Uterus (tissue), 4 donors: ENCODE data around the gene DNASE2B. TPM values are rescaled to one million over a fixed set of nuclear protein-coding genes. Genes with fewer than 3 reads are reported as not detected.

Source experiments
- DNase-seq, 2 donors: peaks; one replicate each; pipeline ENCODE4 v3.0.0-alpha.2; 2019 to 2020
- H3K27ac ChIP-seq, 2 donors: fragments of 200-600 bp; sonication (generic); 1 replicate in 1 of 2; 2 replicates in 1 of 2; pipeline ENCODE4 v1.5.1; 2016 to 2018
- H3K27me3 ChIP-seq, 2 donors: fragments of 200-600 bp; sonication (generic); one replicate each; pipeline ENCODE4 v1.5.1; 2018 to 2019; ENCODE audit warnings: control low read depth in 1 of 2
- H3K36me3 ChIP-seq, 2 donors: fragments of 200-600 bp; sonication (generic); one replicate each; pipeline ENCODE4 v1.5.1; 2019; ENCODE audit warnings: control low read depth in 1 of 2
- H3K4me1 ChIP-seq, 2 donors: fragments of 200-600 bp; sonication (generic); one replicate each; pipeline ENCODE4 v1.5.1; 2018 to 2019; ENCODE audit warnings: control low read depth in 1 of 2
- H3K4me3 ChIP-seq, 2 donors: fragments of 200-600 bp; sonication (generic); 1 replicate in 1 of 2; 2 replicates in 1 of 2; pipeline ENCODE4 v1.5.1; 2018 to 2019; ENCODE audit warnings: mild to moderate bottlenecking in 1 of 2
- H3K9me3 ChIP-seq, 2 donors: fragments of 200-600 bp; sonication (generic); one replicate each; pipeline ENCODE4 v1.5.1; 2019; ENCODE audit warnings: control low read depth in 1 of 2
- CTCF ChIP-seq, 4 experiments: fragments of 200-600 bp in 2 of 4; fragments of 450-650 bp in 2 of 4; sonication (generic) in 2 of 4; IDR thresholded peaks; one replicate each; pipeline ENCODE4 v1.5.1; 2016 to 2019; ENCODE audit warnings: antibody characterized with exemption in 4 of 4, mild to moderate bottlenecking in 2 of 4, moderate library complexity in 1 of 4
- POLR2A ChIP-seq, 2 donors: fragments of 450-650 bp; IDR thresholded peaks; one replicate each; pipeline ENCODE4 v1.6.1; 2016; ENCODE audit warnings: antibody characterized with exemption in 2 of 2, mild to moderate bottlenecking in 1 of 2, moderate library complexity in 1 of 2
- intact Hi-C: fragments of 100-400 bp; cut with DNase I; formaldehyde crosslinking; loops from one replicate; pipeline ENCODE4 v1.15.1; 2023; ENCODE audit warnings: low total_unique reads
- total RNA-seq, 4 donors: library from RNA; depleted of rRNA in 3 of 4; stranded (reverse); fragments of >200 nt in 3 of 4; gene quantifications; one replicate each; pipeline versions ENCODE4 v1.1.0 to v1.2.4, GENCODE V29; 2014 to 2023
- donor health status: DM: yes; HTN: yes; CAD: no.

The DNASE2B gene
- total RNA-seq, 4 donors from 2014 or later: not detected

GRCh38 chr1:84352298-84353106, 45.8 kb upstream of the DNASE2B start:
- Histone ChIP-seq H3K27me3 (no peaks in the 10 kb centered on the region), H3K9me3 (no peaks in the 10 kb centered on the region), H3K4me1 (no peaks in the 10 kb centered on the region), H3K27ac (peak overlapping the region; percentile 30 to 54), H3K4me3 (no peak overlapping the region), H3K36me3 (no peaks in the 10 kb centered on the region)
- TF ChIP-seq CTCF (IDR thresholded peaks at IDR 0.05): no peak
- no peak for TF ChIP-seq POLR2A (IDR thresholded peaks at IDR 0.05)
- intact Hi-C loops: no loop called here
- DNase-seq: no peak

GRCh38 chr1:84353695-84354094, 44.6 kb upstream of the DNASE2B start:
- Histone ChIP-seq H3K9me3 (no peaks in the 10 kb centered on the region), H3K4me3 (no peak overlapping the region), H3K27ac (peak overlapping the region; percentile 30 to 54), H3K27me3 (no peaks in the 10 kb centered on the region), H3K4me1 (no peaks in the 10 kb centered on the region), H3K36me3 (no peaks in the 10 kb centered on the region)
- TF ChIP-seq CTCF (IDR thresholded peaks at IDR 0.05) (no peak), POLR2A (IDR thresholded peaks at IDR 0.05) (no peak)
- DNase-seq: peak; percentile 34 to 44
- intact Hi-C loops: no loop called here

GRCh38 chr1:84355556-84355955, 42.7 kb upstream of the DNASE2B start:
- no peaks in the 10 kb centered on the region for H3K4me1 ChIP-seq
- intact Hi-C loops: no loop called here

GRCh38 chr1:84356881-84357280, 41.4 kb upstream of the DNASE2B start:
- Histone ChIP-seq H3K4me1 (no peaks in the 10 kb centered on the region), H3K36me3 (no peaks in the 10 kb centered on the region), H3K27ac (no peak overlapping the region), H3K4me3 (no peak overlapping the region), H3K27me3 (no peaks in the 10 kb centered on the region), H3K9me3 (no peaks in the 10 kb centered on the region)
- DNase-seq: no peak
- intact Hi-C loops: no loop called here
- TF ChIP-seq CTCF (IDR thresholded peaks at IDR 0.05): no peak

More at GRCh38 chr1:84355556-84355955, 42.7 kb upstream of the DNASE2B start:
- no peak overlapping the region for H3K4me3 ChIP-seq
- no peaks in the 10 kb centered on the region for H3K9me3 ChIP-seq
- DNase-seq: no peak
- H3K27me3 ChIP-seq: no peaks in the 10 kb centered on the region
- TF ChIP-seq CTCF (IDR thresholded peaks at IDR 0.05) (no peak), POLR2A (IDR thresholded peaks at IDR 0.05) (no peak)
- H3K27ac ChIP-seq: no peak overlapping the region
- no peaks in the 10 kb centered on the region for H3K36me3 ChIP-seq

- no peak for DNase-seq
- H3K4me1 ChIP-seq: no peaks in the 10 kb centered on the region
- no peak overlapping the region for H3K4me3 ChIP-seq
- H3K27ac ChIP-seq: no peak overlapping the region
- no peaks in the 10 kb centered on the region for H3K36me3 ChIP-seq
- intact Hi-C loops: no loop called here
- no peaks in the 10 kb centered on the region for H3K27me3 ChIP-seq
- H3K9me3 ChIP-seq: no peaks in the 10 kb centered on the region
- TF ChIP-seq CTCF (IDR thresholded peaks at IDR 0.05) (no peak), POLR2A (IDR thresholded peaks at IDR 0.05) (no peak)
These were observed 39.6 kb upstream of the DNASE2B start for GRCh38 chr1:84358695-84359094.
